ENCODE data around the gene GPR132. TPM values are rescaled to one million over a fixed set of nuclear protein-coding genes. Genes with fewer than 3 reads are reported as not detected.
"Not testable (repeated sequence)": the region's sequence is repeated elsewhere in the genome, so short reads cannot be mapped to it uniquely, and the experiment has no call there.

Gene GPR132
- total RNA-seq = 1 to 10 TPM; 1.8 to 3.1 TPM
- long read RNA-seq, donor 1, partial matches to known transcripts = 0 of 2 reads
- long read RNA-seq, donor 1, other reads (novel, unspliced or antisense) = 2 of 2 reads
- long read RNA-seq, donor 2 = 0 reads

DNA sequence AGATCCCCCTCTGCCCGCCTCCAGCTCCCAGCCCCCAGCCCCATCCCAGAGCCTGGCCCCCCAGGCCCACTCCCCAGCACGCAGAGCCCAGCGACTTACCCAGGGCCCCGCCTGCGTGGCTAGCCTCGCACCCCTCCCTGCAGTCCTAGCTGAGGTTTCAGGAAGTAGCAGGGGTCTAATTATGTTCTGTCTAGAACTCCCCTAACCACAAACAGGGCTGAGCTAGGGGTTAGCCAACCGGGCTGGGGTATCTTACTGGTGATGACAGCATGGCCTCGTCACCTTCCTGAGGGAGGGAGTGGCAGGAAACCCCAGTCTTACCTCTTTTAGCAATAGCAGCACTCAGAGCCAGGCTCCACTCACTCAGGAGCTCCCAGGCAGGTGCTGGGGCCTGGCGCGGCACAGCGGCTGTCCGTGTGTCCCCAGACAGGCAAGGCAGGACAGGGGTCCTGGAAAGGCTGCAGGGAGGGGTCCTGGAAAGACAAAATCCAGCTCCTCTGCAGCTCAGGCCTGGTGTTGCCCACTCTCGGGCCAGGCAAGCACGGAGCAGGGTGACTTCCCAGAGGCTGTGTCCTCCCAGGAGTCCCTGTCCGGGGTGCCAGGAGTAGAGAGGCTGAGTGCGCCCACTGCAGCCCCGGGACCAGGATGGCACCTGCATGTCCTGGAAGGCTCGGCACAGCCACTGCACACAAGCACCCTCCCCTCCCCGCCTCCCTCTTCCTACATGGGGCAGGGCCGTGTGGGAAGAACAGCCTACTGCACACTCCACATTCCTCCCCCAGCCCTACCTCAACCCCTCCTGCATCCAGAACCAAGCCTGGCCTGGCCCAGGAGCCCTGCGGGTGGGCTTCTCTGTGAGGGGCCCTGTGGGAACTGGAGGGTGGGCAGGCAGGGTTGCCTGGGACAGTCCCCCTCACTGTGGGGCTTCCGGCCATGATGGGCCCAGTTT is at the start of gene GPR132:
Gene GPR132 (minus strand): TSS at position 151 of the 949 bp plus-strand sequence. CDS start 10,010 bp downstream, outside the sequence.
- intact Hi-C loops (cut with DNase I) = no loop called here
- peak; percentile 88 for DNase-seq (ENCODE audit: low spot score)

- DNase-seq (ENCODE audit: low spot score) = peak; percentile 52
- intact Hi-C loops (cut with DNase I) = not testable (repeated sequence)
Measured at GRCh38 chr14:105109243-105109642, 44.0 kb upstream of the GPR132 start.

DNA sequence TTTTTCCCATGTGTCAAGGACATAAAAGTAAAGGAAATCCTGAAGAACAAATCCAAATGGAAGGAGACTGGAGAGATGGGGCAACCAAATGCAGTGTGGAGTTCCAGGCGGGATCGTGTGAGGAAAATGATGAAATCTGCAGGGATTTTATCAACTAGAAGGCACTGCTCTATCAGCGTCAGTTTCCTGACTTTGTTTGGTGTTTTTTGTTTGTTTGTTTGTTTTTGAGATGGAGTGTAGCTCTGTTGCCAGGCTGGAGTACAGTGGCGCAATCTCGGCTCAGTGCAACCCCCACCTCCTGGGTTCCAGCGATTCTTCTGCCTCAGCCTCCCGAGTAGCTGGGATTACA is 43.3 kb upstream of the GPR132 start:
- intact Hi-C loops (cut with DNase I) = no loop called here
- DNase-seq (ENCODE audit: low spot score) = peak; percentile 31

DNA sequence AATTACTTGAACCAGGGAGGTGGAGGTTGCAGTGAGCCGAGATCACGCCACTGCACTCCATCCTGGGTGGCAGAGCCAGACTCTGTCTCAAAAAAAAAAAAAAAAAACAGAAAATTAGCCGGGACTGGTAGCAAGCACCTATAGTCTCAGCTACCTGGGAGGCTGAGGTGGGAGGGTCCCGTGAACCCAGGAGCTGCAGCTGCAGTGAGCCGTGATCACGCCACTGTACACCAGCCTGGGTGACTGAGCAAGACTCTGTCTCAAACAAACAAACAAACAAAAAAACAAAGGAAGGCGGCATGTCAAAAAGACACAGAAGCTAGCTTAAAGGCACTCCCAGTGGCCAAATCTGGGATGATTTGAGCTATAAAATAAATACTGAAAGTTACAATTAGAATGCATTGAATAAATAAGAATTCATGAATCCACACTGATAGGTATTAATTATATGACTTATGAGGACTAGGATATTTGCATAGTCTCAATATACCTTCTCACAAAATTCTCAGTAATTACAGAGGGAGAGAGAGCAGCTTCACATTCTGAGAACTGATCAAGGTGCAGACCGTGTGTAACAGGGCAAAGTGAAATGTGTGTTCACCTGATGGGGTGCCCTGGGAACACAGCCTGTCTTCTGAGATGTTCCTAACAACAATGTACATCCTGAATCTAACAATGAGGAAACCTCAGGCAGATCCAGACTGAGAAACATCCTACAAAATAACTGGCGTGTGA is 42.7 kb upstream of the GPR132 start:
- DNase-seq (ENCODE audit: low spot score) = peak; percentile 8
- intact Hi-C loops (cut with DNase I) = no loop called here

GRCh38 chr14:105107351-105107750 is 42.1 kb upstream of the GPR132 start:
- intact Hi-C loops (cut with DNase I) = no loop called here

DNA sequence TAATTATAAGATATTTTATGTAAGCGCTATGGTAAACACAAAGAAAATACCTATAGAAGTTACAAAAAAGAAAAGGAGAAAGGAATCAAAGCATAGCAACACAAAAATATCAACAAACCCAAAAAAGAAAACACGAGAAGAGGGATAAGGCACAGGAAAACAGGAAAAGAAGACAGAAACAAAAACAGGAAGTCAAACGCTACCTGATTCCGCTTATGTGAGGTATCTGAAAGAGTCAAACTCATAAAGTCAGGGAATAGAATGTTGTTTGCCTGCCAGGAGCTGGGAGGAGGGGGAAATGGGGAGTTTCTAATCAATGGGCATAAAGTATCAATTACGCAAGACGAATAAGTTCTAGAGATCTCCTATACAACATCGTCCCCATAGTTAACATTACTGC is 39.9 kb upstream of the GPR132 start:
- DNase-seq (ENCODE audit: low spot score) = no peak
- intact Hi-C loops (cut with DNase I) = no loop called here

More at GRCh38 chr14:105107351-105107750, 42.1 kb upstream of the GPR132 start:
- peak; percentile 69 for DNase-seq (ENCODE audit: low spot score)

- peak; percentile 13 for DNase-seq (ENCODE audit: low spot score)
- intact Hi-C loops (cut with DNase I) = no loop called here
Measured at GRCh38 chr14:105102893-105103292, 37.7 kb upstream of the GPR132 start.

- intact Hi-C loops (cut with DNase I) = no loop called here
- peak; percentile 15 for DNase-seq (ENCODE audit: low spot score)
Measured at GRCh38 chr14:105102361-105102870, 37.2 kb upstream of the GPR132 start.

GRCh38 chr14:105100910-105101309 is 35.7 kb upstream of the GPR132 start:
- intact Hi-C loops (cut with DNase I) = no loop called here
- peak; percentile 35 for DNase-seq (ENCODE audit: low spot score)

DNA sequence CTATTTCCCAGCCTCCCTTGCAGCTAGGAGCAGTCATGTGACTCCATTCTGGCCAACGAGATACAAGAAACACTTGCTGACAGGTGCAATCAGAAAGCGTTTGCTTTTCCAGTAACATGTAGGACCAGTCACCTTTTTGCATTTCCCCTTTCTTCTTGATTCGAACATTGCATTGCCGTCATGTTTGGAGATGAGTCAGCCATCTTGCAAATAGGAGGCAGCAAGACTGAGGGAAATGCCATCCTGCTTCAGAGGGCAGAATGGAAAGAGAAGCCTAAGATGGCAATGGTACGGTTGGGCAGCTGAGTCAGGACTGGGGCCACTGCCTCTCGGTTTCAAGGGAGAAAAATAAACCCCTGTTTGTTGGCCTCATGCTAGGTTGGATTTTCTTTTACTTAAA is 34.5 kb upstream of the GPR132 start:
- intact Hi-C loops (cut with DNase I) = loop anchor here in 1 of 2 donors (10.0 kb wide), 1 partner anchor 185 kb away; no protein-coding TSS in a partner anchor
- no peak for DNase-seq (ENCODE audit: low spot score)

- intact Hi-C loops (cut with DNase I) = loop anchor here in 1 of 2 donors (10.0 kb wide), 1 partner anchor 186 kb away; no protein-coding TSS in a partner anchor
- DNase-seq (ENCODE audit: low spot score) = peak; percentile 10
Measured at GRCh38 chr14:105098316-105098715, 33.1 kb upstream of the GPR132 start.

GRCh38 chr14:105097794-105098127 is 32.5 kb upstream of the GPR132 start:
- intact Hi-C loops (cut with DNase I) = loop anchor here in 1 of 2 donors (10.0 kb wide), 1 partner anchor 187 kb away; no protein-coding TSS in a partner anchor
- DNase-seq (ENCODE audit: low spot score) = peak; percentile 67

DNA sequence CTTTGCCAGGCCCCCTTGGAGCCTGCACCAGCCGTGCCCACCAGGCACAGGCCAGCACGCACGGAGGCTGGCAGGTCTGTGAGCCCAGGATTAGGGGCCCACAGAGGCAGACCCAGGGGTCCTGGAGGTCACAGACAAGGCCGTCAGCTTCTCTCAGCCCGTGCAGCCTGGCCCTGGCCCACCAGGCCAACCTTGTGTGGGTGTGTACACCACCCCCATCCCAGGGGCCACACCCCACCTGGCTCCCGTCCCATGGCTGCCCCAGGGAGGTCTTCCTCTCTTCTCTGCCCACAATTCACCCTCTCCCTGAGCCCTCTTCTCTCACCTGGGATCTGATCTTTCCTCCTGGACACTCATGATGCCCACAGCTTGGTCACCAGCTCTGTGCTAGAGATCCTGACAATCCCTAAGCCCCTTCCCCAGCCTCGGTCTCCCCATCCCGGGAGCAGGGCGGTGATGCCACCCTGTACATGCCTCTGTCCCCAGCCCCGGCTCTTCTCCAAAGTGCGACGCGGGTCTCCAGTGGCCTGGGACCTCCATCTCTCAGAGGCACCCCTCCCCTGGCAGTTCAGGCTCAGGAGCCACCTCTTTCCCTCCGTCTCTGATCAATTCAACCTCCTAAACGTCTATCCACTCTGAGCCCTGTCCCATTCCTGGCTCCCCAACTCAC is 31.1 kb upstream of the GPR132 start:
- DNase-seq (ENCODE audit: low spot score) = peak; percentile 64
- intact Hi-C loops (cut with DNase I) = loop anchor here in 1 of 2 donors (10.0 kb wide), 1 partner anchor 188 kb away; no protein-coding TSS in a partner anchor

GRCh38 chr14:105095236-105095805 is 30.1 kb upstream of the GPR132 start:
- peak; percentile 57 for DNase-seq (ENCODE audit: low spot score)
- intact Hi-C loops (cut with DNase I) = loop anchor here in 1 of 2 donors (10.0 kb wide), 1 partner anchor 189 kb away; no protein-coding TSS in a partner anchor

- intact Hi-C loops (cut with DNase I) = loop anchor here (5.0 to 10.0 kb wide), 2 partner anchors 190 to 258 kb away; no protein-coding TSS in a partner anchor
- DNase-seq (ENCODE audit: low spot score) = peak; percentile 73
Measured at GRCh38 chr14:105094193-105094907, 29.1 kb upstream of the GPR132 start.

DNA sequence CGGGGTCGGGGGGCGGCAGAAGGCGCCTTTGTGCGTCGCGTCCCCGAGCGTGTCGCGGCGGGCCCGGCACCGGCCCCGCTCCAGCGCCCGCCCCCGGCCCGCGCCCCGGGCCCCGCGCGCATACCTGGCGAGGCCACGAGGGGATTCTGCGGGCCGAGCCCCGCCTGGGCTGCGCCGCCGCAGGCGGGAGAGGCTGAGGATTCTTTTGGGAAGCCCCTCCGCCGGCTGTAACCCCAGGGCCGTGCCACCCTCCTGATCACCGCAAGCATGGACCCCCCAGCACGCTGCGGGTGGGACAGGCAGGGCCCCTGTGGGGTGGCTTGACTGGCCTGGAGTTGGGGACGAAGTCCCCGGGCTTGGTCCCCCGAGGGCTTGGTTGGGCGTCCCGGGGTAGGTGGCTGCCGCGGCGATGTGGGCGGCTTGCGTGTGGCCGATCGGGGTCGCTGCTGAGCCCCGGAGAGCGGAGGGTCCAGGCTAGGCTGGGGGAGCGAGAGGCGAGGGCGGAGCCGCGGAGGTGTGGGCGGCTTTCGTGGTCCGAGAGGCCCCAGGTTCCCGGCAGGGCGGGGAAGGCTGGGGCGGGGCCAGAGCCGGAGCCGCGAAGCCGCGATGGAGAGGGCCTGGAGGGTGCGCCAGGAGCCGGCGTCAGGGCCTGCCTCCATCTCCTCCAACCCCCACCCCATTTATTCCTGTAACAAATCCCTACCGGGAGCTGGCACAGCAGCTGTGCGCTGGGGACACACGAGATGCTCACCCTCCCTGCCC is 28.4 kb upstream of the GPR132 start:
- intact Hi-C loops (cut with DNase I) = loop anchor here (5.0 to 10.0 kb wide), 2 partner anchors 191 to 259 kb away; no protein-coding TSS in a partner anchor
- peak; percentile 92 for DNase-seq (ENCODE audit: low spot score)

- DNase-seq (ENCODE audit: low spot score) = peak; percentile 87
- intact Hi-C loops (cut with DNase I) = loop anchor here (5.0 to 10.0 kb wide), 2 partner anchors 192 to 259 kb away; no protein-coding TSS in a partner anchor
Measured at GRCh38 chr14:105093038-105093430, 27.8 kb upstream of the GPR132 start.

All from posterior vena cava (tissue), 2 donors.